Thoracic aorta (tissue), 2 donors: Measurements from ENCODE around the gene RASA3. TPM values are rescaled to one million over a fixed set of nuclear protein-coding genes. Genes with fewer than 3 reads are reported as not detected.
A peak's percentile ranks its signal among the peaks of the same experiment; 100 is the strongest.

Source experiments
- ATAC-seq: fragments of 150-250 bp; one replicate; pipeline ENCODE4 v1.8.0; 2017; ENCODE audit warnings: low read depth; ENCODE audit not compliant: insufficient number of reproducible peaks, low FRiP score
- DNase-seq: peaks from one replicate; pipeline ENCODE4 v3.0.0-alpha.2; 2020; ENCODE audit warnings: low spot score
- H3K27ac ChIP-seq, 2 donors: fragments of 200-600 bp; sonication (generic); 1 replicate in 1 of 2; 2 replicates in 1 of 2; pipeline ENCODE4 v1.5.1; 2016; ENCODE audit warnings: mild to moderate bottlenecking in 2 of 2, moderate library complexity in 2 of 2
- H3K27me3 ChIP-seq: fragments of 200-600 bp; sonication (generic); replicated peaks from 2 replicates; pipeline ENCODE4 v1.6.0; 2016; ENCODE audit warnings: mild to moderate bottlenecking; ENCODE audit not compliant: insufficient read depth
- H3K36me3 ChIP-seq: fragments of 200-600 bp; sonication (generic); one replicate; pipeline ENCODE4 v1.5.1; 2016
- H3K4me1 ChIP-seq, 2 donors: fragments of 200-600 bp; sonication (generic); 1 replicate in 1 of 2; 2 replicates in 1 of 2; pipeline versions ENCODE4 v1.5.1 to v1.6.0; 2016; ENCODE audit warnings: low read depth in 2 of 2, mild to moderate bottlenecking in 1 of 2; ENCODE audit not compliant: control insufficient read depth in 1 of 2
- H3K4me3 ChIP-seq: fragments of 200-600 bp; sonication (generic); 2 replicates; pipeline ENCODE4 v1.5.1; 2016; ENCODE audit warnings: mild to moderate bottlenecking
- H3K9me3 ChIP-seq: fragments of 200-600 bp; sonication (generic); 2 replicates; pipeline ENCODE4 v1.5.1; 2016
- total RNA-seq, 2 donors: library from RNA; depleted of rRNA; stranded (reverse); fragments of >200 nt; gene quantifications; one replicate each; pipeline versions ENCODE4 v1.1.0 to v1.2.3, GENCODE V29; 2016
- TF ChIP-seq, protein P1 (sequence below): fragments of 200-600 bp; sonication (generic); IDR thresholded peaks from one replicate; pipeline ENCODE4 v1.5.1; 2019; ENCODE audit warnings: antibody characterized with exemption

The RASA3 gene
- total RNA-seq, 2 donors from 2014 or later = 38.9 to 48.6 TPM

DNA sequence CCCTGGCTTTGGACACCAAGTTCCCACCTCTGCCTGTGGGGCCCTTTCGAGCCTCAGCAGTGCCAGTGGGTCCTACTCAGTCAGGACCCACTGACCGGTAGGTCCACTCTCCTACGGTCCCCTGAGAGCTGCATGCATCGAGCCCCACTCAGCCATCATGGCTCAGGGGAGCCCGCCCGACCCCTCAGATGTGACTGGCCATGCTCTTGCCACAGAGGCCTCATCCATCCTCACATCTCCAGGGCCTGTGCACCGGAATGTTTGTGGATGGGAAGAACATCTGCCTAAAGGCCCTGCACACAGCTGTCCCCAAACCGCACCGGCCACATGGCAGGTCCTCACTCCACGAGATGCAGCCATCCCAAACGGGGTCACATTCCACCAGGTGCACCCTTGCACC, 105.9 kb downstream of the RASA3 start:
- TF ChIP-seq, protein P1, sequence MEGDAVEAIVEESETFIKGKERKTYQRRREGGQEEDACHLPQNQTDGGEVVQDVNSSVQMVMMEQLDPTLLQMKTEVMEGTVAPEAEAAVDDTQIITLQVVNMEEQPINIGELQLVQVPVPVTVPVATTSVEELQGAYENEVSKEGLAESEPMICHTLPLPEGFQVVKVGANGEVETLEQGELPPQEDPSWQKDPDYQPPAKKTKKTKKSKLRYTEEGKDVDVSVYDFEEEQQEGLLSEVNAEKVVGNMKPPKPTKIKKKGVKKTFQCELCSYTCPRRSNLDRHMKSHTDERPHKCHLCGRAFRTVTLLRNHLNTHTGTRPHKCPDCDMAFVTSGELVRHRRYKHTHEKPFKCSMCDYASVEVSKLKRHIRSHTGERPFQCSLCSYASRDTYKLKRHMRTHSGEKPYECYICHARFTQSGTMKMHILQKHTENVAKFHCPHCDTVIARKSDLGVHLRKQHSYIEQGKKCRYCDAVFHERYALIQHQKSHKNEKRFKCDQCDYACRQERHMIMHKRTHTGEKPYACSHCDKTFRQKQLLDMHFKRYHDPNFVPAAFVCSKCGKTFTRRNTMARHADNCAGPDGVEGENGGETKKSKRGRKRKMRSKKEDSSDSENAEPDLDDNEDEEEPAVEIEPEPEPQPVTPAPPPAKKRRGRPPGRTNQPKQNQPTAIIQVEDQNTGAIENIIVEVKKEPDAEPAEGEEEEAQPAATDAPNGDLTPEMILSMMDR = no peak
- Histone ChIP-seq H3K27me3 (no peaks in the 10 kb centered on the region), H3K9me3 (no peaks in the 10 kb centered on the region), H3K4me1 (peaks cover 15 to 33% of the 10 kb centered on the region in 2 donors), H3K4me3 (peak overlapping the region; percentile 61), H3K27ac (peak overlapping the region; percentile 49 to 70), H3K36me3 (peaks cover 29% of the 10 kb centered on the region)
- ATAC-seq (no peak), DNase-seq (no peak)

DNA sequence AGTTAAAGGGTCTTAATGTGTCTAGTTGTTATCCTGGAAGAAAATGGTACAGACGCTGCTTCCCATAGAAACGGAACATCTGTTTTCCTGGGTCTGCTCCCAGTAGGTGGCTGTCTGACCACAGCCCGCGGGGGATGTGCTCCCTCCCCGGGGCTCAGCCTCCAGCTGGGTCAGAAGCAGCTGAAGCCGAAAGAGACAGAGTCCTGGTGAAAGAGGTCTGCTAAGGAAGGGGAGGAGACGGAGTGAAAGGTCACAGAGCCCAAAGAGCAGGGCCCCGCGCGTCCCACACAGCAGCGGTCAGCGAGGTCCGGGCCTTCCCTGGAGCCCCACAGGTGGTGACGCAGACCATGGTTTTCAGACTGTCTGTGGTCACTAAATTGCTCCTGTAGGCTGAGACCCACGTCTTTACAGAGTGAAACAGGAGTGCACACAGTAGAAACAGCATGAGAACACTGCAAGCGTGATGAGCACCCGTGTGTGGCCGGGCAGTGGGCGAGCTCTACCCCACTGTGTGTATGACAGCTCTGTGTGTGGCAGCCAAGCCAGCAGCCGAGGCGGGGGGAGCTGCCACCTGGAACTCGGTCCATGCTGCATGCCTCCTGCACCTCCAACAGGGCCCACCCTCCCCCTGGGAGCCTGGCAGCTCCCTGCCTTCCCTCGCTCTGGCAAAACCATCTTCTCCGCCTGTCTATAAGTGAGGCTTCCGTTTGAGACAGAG, 106.5 kb downstream of the RASA3 start:
- Histone ChIP-seq H3K27ac (peak overlapping the region; percentile 49 to 70), H3K9me3 (no peaks in the 10 kb centered on the region), H3K4me1 (peaks cover 13 to 27% of the 10 kb centered on the region in 2 donors), H3K4me3 (no peak overlapping the region), H3K36me3 (peaks cover 34% of the 10 kb centered on the region), H3K27me3 (no peaks in the 10 kb centered on the region)
- TF ChIP-seq, protein P1 = no peak
- no peak for ATAC-seq
- DNase-seq = no peak

DNA sequence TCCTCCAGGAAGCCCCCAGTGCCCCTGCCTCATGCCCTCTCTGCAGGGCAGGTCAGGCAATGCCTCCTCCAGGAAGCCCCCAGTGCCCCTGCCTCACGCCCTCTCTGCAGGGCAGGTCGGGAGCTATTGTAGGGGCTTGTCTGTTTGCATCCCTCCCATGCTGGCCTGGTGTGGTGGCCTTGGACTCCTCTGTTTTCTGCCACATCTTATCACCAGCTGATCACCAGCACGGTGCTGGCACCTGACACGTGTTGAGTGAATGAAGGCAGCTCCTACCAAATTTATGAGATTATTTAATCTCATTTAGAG, 107.1 kb downstream of the RASA3 start:
- Histone ChIP-seq H3K9me3 (no peaks in the 10 kb centered on the region), H3K27me3 (no peaks in the 10 kb centered on the region), H3K36me3 (peaks cover 39% of the 10 kb centered on the region), H3K4me1 (peaks cover 13 to 25% of the 10 kb centered on the region in 2 donors), H3K27ac (no peak overlapping the region), H3K4me3 (no peak overlapping the region)
- TF ChIP-seq, protein P1 = no peak
- ATAC-seq (no peak), DNase-seq (no peak)

DNA sequence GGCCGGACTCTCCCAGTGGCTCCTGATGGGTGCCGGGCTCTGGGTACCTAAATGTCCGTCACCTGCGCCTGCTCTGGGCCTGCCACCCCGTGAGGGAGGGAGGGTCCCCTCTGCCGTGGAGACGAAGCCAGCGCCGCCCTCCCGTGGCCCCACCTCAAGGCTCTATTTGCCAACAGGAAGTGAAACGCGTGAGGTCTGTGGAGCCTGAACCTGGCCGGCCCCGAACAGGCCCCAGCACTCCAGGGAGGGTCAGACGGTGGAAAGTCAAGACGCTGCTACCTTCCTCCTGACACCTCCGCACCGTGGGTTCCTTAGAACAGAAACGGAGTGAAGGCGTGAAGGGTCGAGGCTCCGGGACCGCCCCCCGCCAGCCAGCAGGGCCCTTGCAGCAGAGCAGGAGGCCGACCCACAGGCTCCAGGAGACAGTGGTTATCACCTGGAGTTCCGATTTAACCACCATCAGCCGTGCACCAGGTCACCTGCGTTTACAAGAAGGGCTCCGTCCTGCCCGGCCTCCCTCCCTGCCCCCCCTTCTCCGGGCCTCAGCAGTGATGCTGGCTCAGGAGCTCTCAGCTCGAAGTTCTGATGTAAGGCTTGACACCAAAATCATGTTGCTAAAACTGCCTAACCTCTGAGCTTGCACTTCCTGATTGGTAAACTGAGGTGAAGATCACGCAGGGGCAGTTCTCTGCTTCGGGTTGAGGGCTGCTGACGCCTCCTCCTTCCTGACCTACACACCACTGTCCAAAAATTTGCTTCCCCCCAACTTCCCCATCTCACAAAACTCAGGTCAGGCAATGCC, 107.6 kb downstream of the RASA3 start:
- Histone ChIP-seq H3K4me1 (peaks cover 13 to 25% of the 10 kb centered on the region in 2 donors), H3K27me3 (no peaks in the 10 kb centered on the region), H3K36me3 (peaks cover 41% of the 10 kb centered on the region), H3K4me3 (no peak overlapping the region), H3K27ac (no peak overlapping the region), H3K9me3 (no peaks in the 10 kb centered on the region)
- DNase-seq (no peak), ATAC-seq (no peak)
- TF ChIP-seq, protein P1 = no peak
